ENCODE measurements around the gene ZBTB7B. TPM values are rescaled to one million over a fixed set of nuclear protein-coding genes. Genes with fewer than 3 reads are reported as not detected.

Gene ZBTB7B
- total RNA-seq, 1 experiment from 2014 or later = 38.3 TPM

GRCh38 chr1:155033524-155033923 lies 30.9 kb downstream of the ZBTB7B start, which contains the start of the genes DCST1 and DCST2:
Gene DCST1, plus strand, starts transcription at chr1:155033824. Its CDS starts 213 bp downstream, at chr1:155034037.
Gene DCST2, minus strand, starts transcription at chr1:155033781. Its CDS starts 80 bp downstream, at chr1:155033701.
- no peaks in the 10 kb centered on the region for H3K79me1 ChIP-seq (ENCODE audit: insufficient read depth, low read depth, low read length, poor library complexity, severe bottlenecking)
- H3K23ac ChIP-seq (ENCODE audit: insufficient read length, low read depth, low read length) = no peak within 1 kb of the TSS
- DNase-seq = no peak
- H3K9me3 ChIP-seq (ENCODE audit: control insufficient read depth, low read depth, low read length) = no peaks in the 10 kb centered on the region
- Mint-ChIP-seq H3K36me3 (ENCODE audit: insufficient read depth in 1 of 3, low read depth in 3 of 3) (no peaks in the 10 kb centered on the region), H3K4me3 (no peak within 1 kb of the TSS; a peak in 1 of 5 replicates), H3K27me3 (ENCODE audit: low read depth) (peaks cover 38% of the 10 kb centered on the region), H3K4me1 (peaks cover 1 to 10% of the 10 kb centered on the region in 2 experiments; a peak in 2 of 4 replicates), H3K9me3 (no peaks in the 10 kb centered on the region), H3K27ac (no peak within 1 kb of the TSS; a peak in 1 of 7 replicates)
- no peak within 1 kb of the TSS for H2BK15ac ChIP-seq (ENCODE audit: low read depth, low read length)
- H4K20me1 ChIP-seq (ENCODE audit: control insufficient read depth, insufficient read depth, insufficient read length) = no peaks in the 10 kb centered on the region
- no peak within 1 kb of the TSS for H2BK20ac ChIP-seq (ENCODE audit: low read depth, low read length, poor library complexity, severe bottlenecking)
- no peak within 1 kb of the TSS for H3K27ac ChIP-seq (ENCODE audit: insufficient read length, low read depth, low read length)
- no peak within 1 kb of the TSS for H4K91ac ChIP-seq (ENCODE audit: insufficient read length, low read depth, low read length)
- H2AFZ ChIP-seq (ENCODE audit: low read length) = no peak within 1 kb of the TSS
- H4K8ac ChIP-seq (replicated peaks; ENCODE audit: insufficient read length, low read depth, low read length) = no peak within 1 kb of the TSS
- no peak within 1 kb of the TSS for H2BK120ac ChIP-seq (ENCODE audit: low read depth, low read length, poor library complexity, severe bottlenecking)
- no peaks in the 10 kb centered on the region for H3K4me1 ChIP-seq (ENCODE audit: insufficient read depth, low read length)
- no CpG with 5 or more reads among the region's 9 CpGs for WGBS (ENCODE audit: extremely low coverage, insufficient read length, low lambda C conversion rate)
- TF ChIP-seq CTCF (conservative IDR thresholded peaks at IDR 0.05) = no peak
- H3K56ac ChIP-seq (ENCODE audit: insufficient read length, low read depth, low read length) = no peak within 1 kb of the TSS
- H2BK5ac ChIP-seq (ENCODE audit: insufficient read length, low read length) = no peak within 1 kb of the TSS
- H3K79me2 ChIP-seq (ENCODE audit: insufficient read depth, low read length) = no peaks in the 10 kb centered on the region
- no peak within 1 kb of the TSS for H3K18ac ChIP-seq (ENCODE audit: insufficient read length, low read depth, low read length)
- no peaks in the 10 kb centered on the region for H3K23me2 ChIP-seq (ENCODE audit: insufficient read length, low read depth, low read length, poor library complexity, severe bottlenecking)
- H3T11ph ChIP-seq (ENCODE audit: low read length) = no peak within 1 kb of the TSS
- no peak within 1 kb of the TSS for H4K5ac ChIP-seq (ENCODE audit: insufficient read length, low read depth, low read length)
- no peak within 1 kb of the TSS for H3K4me2 ChIP-seq (ENCODE audit: insufficient read depth, insufficient read length, low read length)
- no peak within 1 kb of the TSS for H3K9ac ChIP-seq (ENCODE audit: extremely low read depth, insufficient read length, low read length)
- no peak within 1 kb of the TSS for H3K4ac ChIP-seq (ENCODE audit: low read depth, low read length)
- H2AK5ac ChIP-seq (ENCODE audit: insufficient read length, low read length) = no peak within 1 kb of the TSS
- H2BK12ac ChIP-seq (ENCODE audit: insufficient read length, low read depth, low read length) = no peak within 1 kb of the TSS
- no peak within 1 kb of the TSS for H3K14ac ChIP-seq (ENCODE audit: insufficient read depth, low read length)
- H3K27me3 ChIP-seq (ENCODE audit: insufficient read depth, low read length) = no peaks in the 10 kb centered on the region
